Measurements from ENCODE around the gene ABHD17C.
A peak's percentile ranks its signal among the peaks of the same experiment; 100 is the strongest.

Gene ABHD17C

DNA sequence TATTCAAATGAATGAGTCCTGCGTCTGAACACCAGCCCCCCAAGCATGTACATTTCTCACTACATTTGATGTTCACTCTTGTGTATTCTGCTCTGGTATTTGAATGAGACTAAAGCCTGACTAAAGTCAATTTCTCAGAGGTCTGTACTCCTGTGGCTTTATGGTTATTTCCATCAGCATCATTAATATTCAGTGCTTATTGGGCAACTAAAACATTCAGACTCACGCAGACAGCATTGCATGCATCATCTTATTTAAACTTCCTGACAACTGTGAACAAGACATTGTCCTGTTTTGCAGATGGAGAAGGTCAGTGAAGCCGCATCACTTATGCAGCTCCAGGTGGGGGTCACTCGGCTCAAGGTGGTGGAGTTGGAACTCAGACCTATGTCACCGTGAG is 95.1 kb downstream of the ABHD17C start:
- no peak for DNase-seq

DNA sequence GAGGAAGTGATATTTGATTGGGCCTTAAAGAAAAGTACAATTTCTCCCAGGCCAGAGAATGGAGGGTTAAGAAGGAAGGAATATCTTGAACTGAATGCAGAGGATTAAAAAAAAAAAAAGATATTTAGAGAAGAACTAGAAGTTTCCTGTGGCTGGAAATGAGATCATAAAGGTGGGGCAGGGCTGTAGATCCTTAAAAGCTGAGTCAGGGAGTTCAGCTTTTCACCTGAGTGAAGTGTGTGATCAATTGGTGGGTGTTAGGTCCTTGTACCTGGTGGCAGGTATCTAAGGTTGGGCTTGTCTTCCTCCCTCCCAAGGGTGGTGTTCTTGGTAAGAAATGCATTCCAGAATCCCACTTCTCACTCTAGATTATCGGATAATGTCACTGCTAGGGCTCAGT is 95.9 kb downstream of the ABHD17C start:
- DNase-seq: no peak

GRCh38 chr15:80796407-80796806 is 101.3 kb downstream of the ABHD17C start:
- DNase-seq: no peak

- DNase-seq: no peak
These were observed 103.8 kb downstream of the ABHD17C start for GRCh38 chr15:80798911-80799310.

GRCh38 chr15:80800067-80800466 is 105.0 kb downstream of the ABHD17C start:
- DNase-seq: no peak

- no peak for DNase-seq
These were observed 107.0 kb downstream of the ABHD17C start for GRCh38 chr15:80801891-80802680.

DNA sequence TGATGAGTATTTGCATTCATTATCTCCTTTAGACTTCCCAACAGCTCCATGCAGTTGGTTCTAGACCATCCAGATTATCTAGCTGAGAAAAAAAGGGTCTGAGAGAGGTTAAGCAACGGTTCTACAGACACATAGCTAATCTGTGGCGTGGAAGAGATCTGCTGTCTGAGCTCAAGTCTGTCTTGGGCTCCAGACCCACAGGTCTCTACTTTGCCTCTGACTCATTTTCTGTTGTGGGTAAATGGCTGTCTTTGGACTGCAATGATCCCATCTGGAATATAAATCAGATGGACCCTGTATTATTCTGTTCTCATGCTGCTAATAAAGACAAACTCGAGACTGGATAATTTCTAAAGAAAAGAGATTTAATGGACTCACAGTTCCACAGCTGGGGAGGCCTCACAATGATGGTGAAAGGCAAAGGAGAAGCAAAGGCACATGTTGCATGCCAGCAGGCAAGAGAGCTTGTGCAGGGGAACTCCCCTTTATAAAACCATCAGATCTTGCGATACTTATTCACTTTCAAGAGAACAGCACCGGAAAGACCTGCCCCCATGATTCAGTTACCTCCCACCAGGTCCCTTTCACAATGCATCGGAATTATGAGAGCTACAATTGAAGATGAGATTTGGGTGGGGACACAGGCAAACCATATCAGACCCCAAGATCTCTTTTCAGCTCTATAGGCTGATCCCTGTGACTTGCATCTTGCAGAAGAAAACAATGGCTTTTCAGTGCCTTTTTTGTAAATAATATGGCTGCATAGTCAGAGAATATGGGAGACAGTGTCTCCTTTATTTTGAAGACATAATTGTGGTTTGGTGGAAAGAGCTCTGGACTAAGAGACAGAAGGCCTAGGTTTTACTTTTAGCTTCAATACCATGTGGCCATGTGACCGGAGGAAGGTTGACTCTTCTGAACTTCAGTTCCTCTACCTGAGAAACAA is 108.7 kb downstream of the ABHD17C start:
- DNase-seq: no peak

- peak; percentile 91 for DNase-seq
These were observed 109.9 kb downstream of the ABHD17C start for GRCh38 chr15:80804970-80805495.

All from NCI-H2081 treated with DMSO at 0.1 percent for 48 hours (cell line).